Left cardiac atrium (tissue), 4 donors: ENCODE results near the gene IL1RL2. TPM values are rescaled to one million over a fixed set of nuclear protein-coding genes. Genes with fewer than 3 reads are reported as not detected.

Source experiments
- ATAC-seq, 2 donors: fragments of 200-7000 bp; cut with Tn5 transposase; one replicate each; pipeline ENCODE4 v1.9.1; 2020; ENCODE audit warnings: mild to moderate bottlenecking in 2 of 2, moderate library complexity in 2 of 2
- DNase-seq: peaks from one replicate; pipeline ENCODE4 v3.0.0-alpha.2; 2020
- intact Hi-C, 2 donors: fragments of 100-400 bp; cut with DNase I; formaldehyde crosslinking; loops; one replicate each; pipeline versions ENCODE4 v1.14.1 to v1.15.1; 2022 to 2023
- total RNA-seq, 2 donors: library from RNA; stranded (reverse); fragmentation: NEBNext Ultra II Directional; extraction: Animal tissue kit (Norgen Biotek cat#: 25700); gene quantifications; one replicate each; pipeline ENCODE4 v1.2.1, GENCODE V29; 2021
- donor health status: DM: no; HTN: yes; CAD: no.
- donor health status: DM: no; HTN: yes; CAD: no; lungs with severe emphysema.
- donor health status: DM: yes; HTN: yes; CAD: no.
- donor health status: Dilated cardiomyopathy.

The IL1RL2 gene
- total RNA-seq, 2 donors from 2014 or later = 0.15 to 1.4 TPM

GRCh38 chr2:102256276-102256675 lies 69.5 kb downstream of the IL1RL2 start:
- no peak for ATAC-seq
- intact Hi-C loops = no loop called here

GRCh38 chr2:102256874-102257462 lies 70.1 kb downstream of the IL1RL2 start:
- intact Hi-C loops = no loop called here
- ATAC-seq (no peak), DNase-seq (no peak)

More at GRCh38 chr2:102256276-102256675, 69.5 kb downstream of the IL1RL2 start:
- DNase-seq = no peak

GRCh38 chr2:102258025-102258385 lies 71.2 kb downstream of the IL1RL2 start:
- DNase-seq (no peak), ATAC-seq (no peak)
- intact Hi-C loops = no loop called here

GRCh38 chr2:102258386-102259074 lies 71.7 kb downstream of the IL1RL2 start:
- ATAC-seq = peak in 1 of 2 donors; percentile 87
- intact Hi-C loops = no loop called here
- DNase-seq = no peak

GRCh38 chr2:102261467-102262135 lies 74.8 kb downstream of the IL1RL2 start:
- no peak for ATAC-seq
- DNase-seq = no peak
- intact Hi-C loops = no loop called here

GRCh38 chr2:102262216-102263129 lies 75.7 kb downstream of the IL1RL2 start:
- ATAC-seq (no peak), DNase-seq (no peak)
- intact Hi-C loops = no loop called here

- intact Hi-C loops = no loop called here
- ATAC-seq = no peak
- no peak for DNase-seq
Observed at GRCh38 chr2:102264952-102265351, 78.1 kb downstream of the IL1RL2 start.

GRCh38 chr2:102266204-102266603 lies 79.4 kb downstream of the IL1RL2 start:
- ATAC-seq = peak in 1 of 2 donors; percentile 82
- intact Hi-C loops = no loop called here
- DNase-seq = no peak

GRCh38 chr2:102267774-102268173 lies 81.0 kb downstream of the IL1RL2 start:
- intact Hi-C loops = no loop called here
- DNase-seq (no peak), ATAC-seq (no peak)

- intact Hi-C loops = no loop called here
- DNase-seq = no peak
- ATAC-seq = no peak
Observed at GRCh38 chr2:102268510-102269199, 81.8 kb downstream of the IL1RL2 start.

GRCh38 chr2:102269200-102269524 lies 82.3 kb downstream of the IL1RL2 start:
- DNase-seq (no peak), ATAC-seq (no peak)
- intact Hi-C loops = no loop called here

GRCh38 chr2:102271844-102272243 lies 85.0 kb downstream of the IL1RL2 start:
- intact Hi-C loops = no loop called here
- DNase-seq (no peak), ATAC-seq (no peak)

GRCh38 chr2:102273619-102274211 lies 86.9 kb downstream of the IL1RL2 start:
- ATAC-seq (peak in 1 of 2 donors; percentile 74), DNase-seq (no peak)
- intact Hi-C loops = no loop called here

- no peak for ATAC-seq
Observed at GRCh38 chr2:102276549-102277201, 89.9 kb downstream of the IL1RL2 start.

GRCh38 chr2:102277202-102277700 lies 90.4 kb downstream of the IL1RL2 start:
- intact Hi-C loops = no loop called here
- ATAC-seq = no peak
- no peak for DNase-seq

More at GRCh38 chr2:102276549-102277201, 89.9 kb downstream of the IL1RL2 start:
- DNase-seq = no peak
- intact Hi-C loops = no loop called here

- intact Hi-C loops = no loop called here
- no peak for ATAC-seq
- DNase-seq = no peak
Observed at GRCh38 chr2:102278720-102279390, 92.0 kb downstream of the IL1RL2 start.

- DNase-seq (no peak), ATAC-seq (no peak)
- intact Hi-C loops = no loop called here
Observed at GRCh38 chr2:102279391-102279735, 92.5 kb downstream of the IL1RL2 start.

- no peak for DNase-seq
- no peak for ATAC-seq
- intact Hi-C loops = no loop called here
Observed at GRCh38 chr2:102282678-102283091, 95.9 kb downstream of the IL1RL2 start.
